Hepatic stellate cell (primary cell): ENCODE results near the gene MYO1E.
"Not testable (repeated sequence)": the region's sequence is repeated elsewhere in the genome, so short reads cannot be mapped to it uniquely, and the experiment has no call there.

ENCODE experiments used
- DNase-seq: peaks from one replicate; pipeline ENCODE4 v3.0.0; 2011; ENCODE audit warnings: low spot score

The MYO1E gene

GRCh38 chr15:59127255-59127654 lies 245.4 kb downstream of the MYO1E start:
- DNase-seq, result not testable (repeated sequence)

DNA sequence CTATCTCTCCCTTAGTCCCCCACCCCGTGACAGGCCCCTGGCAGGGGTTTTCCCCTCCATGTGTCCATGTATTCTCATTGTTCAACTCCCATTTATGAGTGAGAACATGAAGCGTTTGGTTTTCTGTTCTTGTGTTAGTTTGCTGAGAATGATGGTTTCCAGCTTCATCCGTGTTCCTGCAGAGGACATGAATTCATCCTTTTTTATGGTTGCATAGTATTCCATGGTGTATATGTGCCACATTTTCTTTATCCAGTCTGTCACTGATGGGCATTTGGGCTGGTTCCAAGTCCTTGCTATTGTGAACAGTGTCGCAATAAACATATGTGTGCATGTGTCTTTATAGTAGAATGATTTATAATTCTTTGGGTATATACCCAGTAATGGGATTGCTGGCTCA lies 247.0 kb downstream of the MYO1E start:
- DNase-seq, result not testable (repeated sequence)

DNA sequence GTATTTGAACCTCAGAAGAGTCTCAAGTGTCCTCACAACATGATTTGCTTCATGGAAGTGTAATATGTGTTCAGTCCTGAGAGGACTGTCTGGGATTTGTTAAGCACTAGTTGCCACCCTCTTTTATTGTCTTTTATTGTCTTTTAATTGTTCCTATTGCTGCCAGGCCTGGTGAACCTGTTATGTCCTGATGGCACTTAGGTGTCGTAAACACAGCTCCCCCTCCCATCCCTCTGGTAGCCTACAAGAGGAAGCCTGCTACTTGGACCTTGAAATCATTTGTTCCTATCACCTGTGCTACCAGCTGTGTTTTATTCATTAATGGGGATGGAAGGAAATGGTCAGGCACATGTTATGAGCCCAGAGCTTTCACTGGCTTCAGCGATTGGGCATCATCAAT lies 248.4 kb downstream of the MYO1E start:
- no peak for DNase-seq

GRCh38 chr15:59120937-59121336 lies 251.7 kb downstream of the MYO1E start:
- no peak for DNase-seq

DNA sequence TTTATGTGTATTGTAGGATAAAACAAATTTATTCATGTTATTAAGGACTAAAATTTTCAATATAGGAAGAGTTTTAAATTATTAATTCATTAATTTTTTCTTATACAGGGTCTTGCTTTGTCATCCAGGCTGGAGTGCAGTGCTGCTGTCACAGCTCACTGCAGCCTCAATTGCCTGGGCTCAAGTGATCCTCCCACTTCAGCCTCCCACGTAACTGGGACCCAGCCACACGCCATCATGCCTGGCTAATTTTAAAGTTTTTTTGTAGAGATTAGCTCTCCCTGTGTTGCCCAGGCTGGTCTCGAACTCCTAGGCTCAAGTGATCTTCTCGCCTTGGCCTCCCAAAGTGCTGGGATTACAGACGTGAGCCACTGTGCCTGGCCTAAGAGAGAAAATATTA lies 253.0 kb downstream of the MYO1E start:
- DNase-seq, result no peak

GRCh38 chr15:59116771-59117170 lies 255.9 kb downstream of the MYO1E start:
- DNase-seq, result no peak

- DNase-seq, result no peak
Measured at GRCh38 chr15:59116141-59116540, 256.5 kb downstream of the MYO1E start.

- DNase-seq, result no peak
Measured at GRCh38 chr15:59115047-59115446, 257.6 kb downstream of the MYO1E start.

DNA sequence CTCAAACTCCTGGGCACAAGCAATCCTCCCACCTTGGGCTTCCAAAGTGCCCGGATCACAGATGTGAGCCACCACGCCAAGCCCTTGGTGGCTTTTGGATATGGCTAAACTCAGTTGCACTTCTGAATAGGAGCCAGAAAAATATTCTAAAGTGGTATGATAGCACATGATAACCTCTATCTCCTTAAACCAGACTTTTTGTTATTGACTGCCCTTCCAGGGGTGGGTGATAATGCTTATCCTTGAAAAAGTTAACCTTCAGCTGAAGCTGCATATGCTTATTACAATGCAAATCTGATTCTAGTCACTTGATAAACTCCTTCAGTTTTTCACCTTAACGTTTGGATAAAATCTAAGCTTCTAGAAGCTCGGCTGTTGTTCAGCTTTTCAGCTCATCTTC lies 261.4 kb downstream of the MYO1E start:
- DNase-seq, result no peak

DNA sequence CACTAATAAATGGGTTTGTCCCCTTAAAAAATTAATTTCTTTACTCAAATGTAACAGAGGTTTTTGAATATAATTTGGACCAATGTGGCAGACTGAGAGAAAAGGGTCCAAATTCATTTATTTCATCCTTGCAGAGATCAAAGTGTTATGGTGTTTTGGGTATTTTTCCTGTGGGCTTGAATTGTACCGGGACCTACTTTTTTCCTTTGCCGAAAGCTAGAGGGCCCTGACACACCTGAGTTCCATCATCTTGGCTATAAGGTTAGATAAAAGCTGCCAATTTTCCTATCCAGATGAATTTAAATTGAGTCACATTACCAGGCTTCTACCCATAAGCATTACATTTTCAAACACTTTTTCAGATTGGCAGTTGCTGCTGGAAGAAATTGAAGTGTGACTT lies 266.8 kb downstream of the MYO1E start:
- no peak for DNase-seq

DNA sequence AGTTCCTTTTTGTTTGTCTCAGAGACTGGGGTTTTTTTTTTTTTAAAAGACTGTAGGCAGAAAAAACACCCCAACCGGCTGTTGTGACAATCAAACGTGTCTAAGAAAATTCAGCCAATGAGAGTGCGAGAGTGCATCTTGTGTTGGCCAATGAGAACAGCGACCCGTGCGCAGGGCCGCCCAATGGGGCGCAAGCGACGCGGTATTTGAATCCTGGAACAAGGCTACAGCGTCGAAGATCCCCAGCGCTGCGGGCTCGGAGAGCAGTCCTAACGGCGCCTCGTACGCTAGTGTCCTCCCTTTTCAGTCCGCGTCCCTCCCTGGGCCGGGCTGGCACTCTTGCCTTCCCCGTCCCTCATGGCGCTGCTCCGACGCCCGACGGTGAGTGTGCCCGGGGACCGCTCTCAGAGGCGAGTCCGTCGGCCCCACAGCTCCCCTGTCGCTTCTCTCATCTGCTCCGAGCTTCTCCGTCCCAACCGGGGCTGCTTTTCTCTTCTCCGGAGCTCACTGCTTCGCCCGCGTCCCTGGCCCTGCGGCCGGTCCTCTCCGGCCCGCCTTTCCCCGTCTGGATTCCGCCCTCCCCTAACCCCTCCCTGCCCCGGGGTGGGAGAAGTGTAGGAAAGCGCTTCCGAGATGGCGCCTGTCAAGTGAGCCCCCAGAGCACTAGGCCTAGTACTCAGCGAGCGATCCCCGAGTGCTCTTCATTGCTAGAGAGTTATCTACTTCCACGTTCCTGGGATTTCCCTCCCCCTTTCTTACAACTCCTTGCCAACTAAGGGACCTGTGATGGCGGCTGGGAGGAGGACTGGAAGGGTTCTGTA lies 267.5 kb downstream of the MYO1E start, which contains the start of gene CCNB2:
TSS of gene CCNB2 (plus strand) at position 235 of the 821 bp plus-strand sequence. CDS start at position 358, 123 bp downstream.
- peak; percentile 98 for DNase-seq

DNA sequence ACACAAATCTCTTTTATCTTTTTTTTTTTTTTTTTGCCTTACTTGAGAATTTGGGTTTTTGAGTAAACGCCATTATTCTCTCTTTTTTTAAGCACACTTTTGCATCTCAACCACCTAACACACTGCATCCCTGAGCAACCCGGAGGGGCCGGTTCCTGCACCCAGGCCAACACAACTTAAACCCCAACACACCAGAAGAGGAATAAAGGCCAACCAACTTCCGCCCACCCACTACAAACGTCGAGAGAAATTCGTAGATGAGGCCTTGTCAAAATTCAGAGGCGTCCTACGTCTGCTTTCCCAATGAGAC lies 268.1 kb downstream of the MYO1E start:
- no peak for DNase-seq

- DNase-seq, result no peak
Measured at GRCh38 chr15:59099162-59099685, 273.4 kb downstream of the MYO1E start.

DNA sequence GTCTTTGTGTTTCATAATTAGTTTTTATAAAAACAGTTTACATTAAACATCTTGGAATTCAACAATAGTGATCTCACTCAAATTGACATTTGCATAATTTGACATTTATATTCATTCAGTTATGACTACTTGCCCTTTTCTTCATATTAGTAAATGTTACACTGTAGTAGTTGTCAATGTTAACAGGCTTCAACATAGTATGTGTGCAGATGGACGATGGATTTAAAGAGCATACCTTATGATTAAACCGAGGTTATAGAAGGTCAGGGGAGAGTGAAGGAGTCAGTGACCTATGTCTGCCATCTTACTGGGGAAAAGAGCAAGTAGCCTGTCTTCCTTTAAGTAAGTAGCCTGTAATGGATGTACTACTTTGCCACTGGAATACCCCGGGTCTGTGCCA lies 276.2 kb downstream of the MYO1E start:
- no peak for DNase-seq

GRCh38 chr15:59094077-59094476 lies 278.6 kb downstream of the MYO1E start:
- DNase-seq, result no peak

GRCh38 chr15:59087731-59088130 lies 284.9 kb downstream of the MYO1E start:
- no peak for DNase-seq
